Liver (tissue), 3 donors: ENCODE data around the gene STRADA.

Source experiments
- HNF4G ChIP-seq: IDR thresholded peaks from 2 replicates; pipeline ENCODE4 v1.6.1; 2016; ENCODE audit warnings: antibody characterized with exemption
- TF ChIP-seq, protein P1 (sequence below): fragments of 150-350 bp; IDR thresholded peaks from 2 replicates; pipeline ENCODE4 v1.5.1; 2017; ENCODE audit warnings: improper control_type of control experiment, low read depth, low read length; ENCODE audit not compliant: missing input control
- donor health status: healthy.
- donor health status: healthy.

- no peak for TF ChIP-seq HNF4G
- TF ChIP-seq, protein P1, sequence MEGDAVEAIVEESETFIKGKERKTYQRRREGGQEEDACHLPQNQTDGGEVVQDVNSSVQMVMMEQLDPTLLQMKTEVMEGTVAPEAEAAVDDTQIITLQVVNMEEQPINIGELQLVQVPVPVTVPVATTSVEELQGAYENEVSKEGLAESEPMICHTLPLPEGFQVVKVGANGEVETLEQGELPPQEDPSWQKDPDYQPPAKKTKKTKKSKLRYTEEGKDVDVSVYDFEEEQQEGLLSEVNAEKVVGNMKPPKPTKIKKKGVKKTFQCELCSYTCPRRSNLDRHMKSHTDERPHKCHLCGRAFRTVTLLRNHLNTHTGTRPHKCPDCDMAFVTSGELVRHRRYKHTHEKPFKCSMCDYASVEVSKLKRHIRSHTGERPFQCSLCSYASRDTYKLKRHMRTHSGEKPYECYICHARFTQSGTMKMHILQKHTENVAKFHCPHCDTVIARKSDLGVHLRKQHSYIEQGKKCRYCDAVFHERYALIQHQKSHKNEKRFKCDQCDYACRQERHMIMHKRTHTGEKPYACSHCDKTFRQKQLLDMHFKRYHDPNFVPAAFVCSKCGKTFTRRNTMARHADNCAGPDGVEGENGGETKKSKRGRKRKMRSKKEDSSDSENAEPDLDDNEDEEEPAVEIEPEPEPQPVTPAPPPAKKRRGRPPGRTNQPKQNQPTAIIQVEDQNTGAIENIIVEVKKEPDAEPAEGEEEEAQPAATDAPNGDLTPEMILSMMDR: no peak
Observed at GRCh38 chr17:63774141-63774968, 32.8 kb upstream of the STRADA start, which contains the start of gene DDX42.
